Ovary (tissue), 9 donors: Measurements from ENCODE around the gene ATP1A3. TPM values are rescaled to one million over a fixed set of nuclear protein-coding genes. Genes with fewer than 3 reads are reported as not detected.
"Not testable (repeated sequence)": the region's sequence is repeated elsewhere in the genome, so short reads cannot be mapped to it uniquely, and the experiment has no call there.

Experiments used
- DNase-seq, 5 donors: peaks; one replicate each; pipeline ENCODE4 v3.0.0-alpha.2; 2019 to 2020
- H3K27ac ChIP-seq, 2 donors: fragments of 200-600 bp; one replicate each; pipeline versions ENCODE4 v1.5.1 to v1.8.0; 2019 to 2022
- H3K27me3 ChIP-seq: fragments of 200-600 bp; one replicate; pipeline ENCODE4 v1.8.0; 2022
- H3K36me3 ChIP-seq: fragments of 200-600 bp; sonication (generic); one replicate; pipeline ENCODE4 v1.5.1; 2019
- H3K4me1 ChIP-seq: one replicate; pipeline ENCODE4 v1.8.1; 2013; ENCODE audit warnings: mild to moderate bottlenecking, moderate library complexity; ENCODE audit not compliant: insufficient read depth
- H3K4me3 ChIP-seq: fragments of 200-600 bp; sonication (generic); one replicate; pipeline ENCODE4 v1.5.1; 2017
- H3K9me3 ChIP-seq, 2 donors: fragments of 200-600 bp in 1 of 2; sonication (generic) in 1 of 2; one replicate each; pipeline versions ENCODE4 v1.5.1 to v1.8.1; 2013 to 2019; ENCODE audit warnings: mild to moderate bottlenecking in 1 of 2, moderate library complexity in 1 of 2
- EP300 ChIP-seq: sonication (generic); formaldehyde crosslinking; IDR thresholded peaks from one replicate; pipeline ENCODE4 v1.6.1; 2017; ENCODE audit warnings: antibody characterized with exemption
- POLR2A ChIP-seq: fragments of 450-650 bp; IDR thresholded peaks from one replicate; pipeline ENCODE4 v1.6.1; 2017; ENCODE audit warnings: antibody characterized with exemption, mild to moderate bottlenecking, moderate library complexity
- WGBS, 3 donors: extraction: QIAGEN DNeasy Blood & Tissue Kit in 1 of 3; methylation state at CpG; one replicate each; pipeline versions ENCODE4 v1.1.5 to v1.1.7; 2013 to 2017; 5-methylcytosine and 5-hydroxymethylcytosine counted together
- intact Hi-C, 4 donors: fragments of 100-400 bp; cut with DNase I; formaldehyde crosslinking; loops; one replicate each; pipeline versions ENCODE4 v1.11.0 to v1.15.1; 2022 to 2023
- polyA plus RNA-seq, 2 donors: library from polyadenylated mRNA; stranded (reverse); fragments of 200-250 nt in 1 of 2; fragments of 350-450 nt in 1 of 2; fragmentation: Illumina TruSeq in 1 of 2; extraction: RNeasy Lipid Tissue Mini Kit (QIAGEN cat#74804) in 1 of 2; gene quantifications; one replicate each; pipeline ENCODE4 v1.2.3, GENCODE V29; 2013 to 2014
- total RNA-seq, 7 donors: library from RNA; depleted of rRNA in 2 of 7; stranded (reverse); fragments of >200 nt in 2 of 7; fragmentation: NEBNext Ultra II Directional in 3 of 7; extraction: Animal tissue kit (Norgen Biotek cat#: 25700) in 3 of 7; gene quantifications; one replicate each; pipeline versions ENCODE4 v1.1.0 to v1.2.4, GENCODE V29; 2016 to 2023
- TF ChIP-seq, protein P1 (sequence below), 3 donors: fragments of 450-650 bp in 2 of 3; fragments of 200-600 bp in 1 of 3; IDR thresholded peaks; one replicate each; pipeline versions ENCODE4 v1.5.1 to v1.8.0; 2016 to 2022; ENCODE audit warnings: antibody characterized with exemption in 3 of 3, mild to moderate bottlenecking in 1 of 3
- donor health status: DM: no; HTN: no; CAD: no; lungs with moderate emphysema.
- donor health status: DM: no; HTN: no; CAD: no.
- donor health status: Bipolar disorder and iron deficiency.
- donor health status: DM: yes; HTN: yes; CAD: no.
- donor health status: DM: no; HTN: no; CAD: no.
- donor health status: DM: yes; HTN: yes; CAD: no.

Gene ATP1A3
- total and polyA plus RNA-seq, 9 donors, result 0.02 to 0.33 (median 0.32) TPM; not detected in 6

- Histone ChIP-seq H3K4me1 (no peaks in the 10 kb centered on the region), H3K27ac (no peak overlapping the region), H3K27me3 (no peaks in the 10 kb centered on the region), H3K4me3 (no peak overlapping the region), H3K9me3 (no peaks in the 10 kb centered on the region), H3K36me3 (no peaks in the 10 kb centered on the region)
- intact Hi-C loops, result no loop called here
- 81 to 84% (median 83%) methylated on average over 8 of the region's 8 CpGs for WGBS, 3 donors
- TF ChIP-seq EP300 (no peak), POLR2A (no peak)
- TF ChIP-seq, protein P1, sequence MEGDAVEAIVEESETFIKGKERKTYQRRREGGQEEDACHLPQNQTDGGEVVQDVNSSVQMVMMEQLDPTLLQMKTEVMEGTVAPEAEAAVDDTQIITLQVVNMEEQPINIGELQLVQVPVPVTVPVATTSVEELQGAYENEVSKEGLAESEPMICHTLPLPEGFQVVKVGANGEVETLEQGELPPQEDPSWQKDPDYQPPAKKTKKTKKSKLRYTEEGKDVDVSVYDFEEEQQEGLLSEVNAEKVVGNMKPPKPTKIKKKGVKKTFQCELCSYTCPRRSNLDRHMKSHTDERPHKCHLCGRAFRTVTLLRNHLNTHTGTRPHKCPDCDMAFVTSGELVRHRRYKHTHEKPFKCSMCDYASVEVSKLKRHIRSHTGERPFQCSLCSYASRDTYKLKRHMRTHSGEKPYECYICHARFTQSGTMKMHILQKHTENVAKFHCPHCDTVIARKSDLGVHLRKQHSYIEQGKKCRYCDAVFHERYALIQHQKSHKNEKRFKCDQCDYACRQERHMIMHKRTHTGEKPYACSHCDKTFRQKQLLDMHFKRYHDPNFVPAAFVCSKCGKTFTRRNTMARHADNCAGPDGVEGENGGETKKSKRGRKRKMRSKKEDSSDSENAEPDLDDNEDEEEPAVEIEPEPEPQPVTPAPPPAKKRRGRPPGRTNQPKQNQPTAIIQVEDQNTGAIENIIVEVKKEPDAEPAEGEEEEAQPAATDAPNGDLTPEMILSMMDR (IDR thresholded peaks at IDR 0.05), result no peak
- no peak for DNase-seq
These were observed 23.0 kb upstream of the ATP1A3 start for GRCh38 chr19:42017040-42017439.

DNA sequence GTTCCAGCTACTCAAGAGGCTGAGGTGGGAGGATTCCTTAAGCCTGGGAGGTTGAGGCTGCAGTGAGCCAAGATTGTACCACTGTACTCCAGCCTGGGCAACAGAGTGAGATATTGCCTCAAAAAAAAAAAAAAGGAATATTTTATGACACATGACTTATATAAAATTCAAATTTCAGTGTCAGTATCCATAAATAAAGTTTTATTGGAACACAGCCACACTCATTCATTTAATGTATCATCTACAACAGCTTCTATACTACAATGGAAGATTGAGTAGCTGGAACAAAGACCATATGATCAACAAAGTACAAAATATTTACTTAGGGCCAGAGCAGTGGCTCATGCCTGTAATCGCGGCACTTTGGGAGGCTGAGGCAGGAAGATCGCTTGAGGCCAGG lies 18.7 kb upstream of the ATP1A3 start:
- H3K9me3 ChIP-seq, DNase-seq: not testable (repeated sequence)
- WGBS, 3 donors, result 90 to 93% (median 93%) methylated on average over 3 of the region's 3 CpGs

GRCh38 chr19:42010245-42011126 lies 16.5 kb upstream of the ATP1A3 start:
- Histone ChIP-seq H3K4me1 (no peaks in the 10 kb centered on the region), H3K4me3 (no peak overlapping the region), H3K9me3 (no peaks in the 10 kb centered on the region), H3K36me3 (no peaks in the 10 kb centered on the region), H3K27ac (no peak overlapping the region), H3K27me3 (no peaks in the 10 kb centered on the region)
- intact Hi-C loops, result no loop called here
- TF ChIP-seq POLR2A (no peak), EP300 (no peak)
- TF ChIP-seq, protein P1 (IDR thresholded peaks at IDR 0.05), result no peak
- DNase-seq, result no peak
- 72 to 76% (median 72%) methylated on average over 11 of the region's 11 CpGs for WGBS, 3 donors

More for the DNA sequence above, 18.7 kb upstream of the ATP1A3 start:
- H3K27ac ChIP-seq, H3K4me1 ChIP-seq, H3K36me3 ChIP-seq, intact Hi-C loops, H3K27me3 ChIP-seq, H3K4me3 ChIP-seq: not testable (repeated sequence)

- Histone ChIP-seq H3K27me3 (no peaks in the 10 kb centered on the region), H3K36me3 (no peaks in the 10 kb centered on the region), H3K27ac (no peak overlapping the region), H3K4me3 (no peak overlapping the region), H3K9me3 (no peaks in the 10 kb centered on the region), H3K4me1 (no peaks in the 10 kb centered on the region)
- WGBS, 3 donors, result 88 to 90% (median 88%) methylated on average over 13 of the region's 13 CpGs
- DNase-seq, result no peak
- TF ChIP-seq, protein P1 (IDR thresholded peaks at IDR 0.05), result no peak
- TF ChIP-seq POLR2A, result no peak
- no peak for TF ChIP-seq EP300
- intact Hi-C loops, result no loop called here
These were observed 12.5 kb upstream of the ATP1A3 start for GRCh38 chr19:42006569-42006968.

DNA sequence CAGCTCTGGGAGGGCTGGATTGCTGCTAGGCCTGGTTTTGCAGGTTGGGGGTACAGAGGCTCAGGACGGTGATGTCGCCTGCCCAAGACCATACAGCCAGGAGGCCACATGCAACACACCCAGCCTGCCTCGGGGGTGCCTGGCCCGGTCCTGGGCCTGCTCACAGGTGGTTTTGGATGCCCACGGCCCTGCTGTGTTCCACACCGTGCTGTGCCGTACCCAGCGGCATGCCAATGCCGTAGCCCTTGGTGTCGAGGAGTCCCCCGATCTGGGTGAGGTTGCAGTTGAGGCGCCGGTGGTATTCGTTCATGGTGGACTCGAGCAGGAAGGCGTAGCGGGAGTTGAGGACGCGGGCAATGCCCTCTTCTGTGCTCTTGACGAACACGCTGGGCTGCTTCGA lies 11.5 kb upstream of the ATP1A3 start:
- Histone ChIP-seq H3K27me3 (no peaks in the 10 kb centered on the region), H3K36me3 (no peaks in the 10 kb centered on the region), H3K4me1 (no peaks in the 10 kb centered on the region), H3K4me3 (no peak overlapping the region), H3K27ac (no peak overlapping the region), H3K9me3 (no peaks in the 10 kb centered on the region)
- TF ChIP-seq, protein P1 (IDR thresholded peaks at IDR 0.05), result no peak
- no peak for TF ChIP-seq EP300
- no peak for TF ChIP-seq POLR2A
- WGBS, 3 donors, result 94% methylated on average over 22 of the region's 22 CpGs
- no peak for DNase-seq
- intact Hi-C loops, result no loop called here
